CD4-positive, alpha-beta memory T cell (primary cell): ENCODE measurements around the gene SNX9. TPM values are rescaled to one million over a fixed set of nuclear protein-coding genes. Genes with fewer than 3 reads are reported as not detected.
"Not testable (repeated sequence)": the region's sequence is repeated elsewhere in the genome, so short reads cannot be mapped to it uniquely, and the experiment has no call there.

Source experiments
- CTCF ChIA-PET: fragments of 350-600 bp; sonication (Branson Sonifier 250); formaldehyde crosslinking; loops from one replicate; lab custom pipeline; 2021; ENCODE audit warnings: inconsistent platforms; ENCODE audit not compliant: partially characterized antibody; lab: Charles Lee
- POLR2A ChIA-PET: fragments of 350-600 bp; sonication (Branson Sonifier 250); formaldehyde crosslinking; loops from one replicate; lab custom pipeline; 2021; ENCODE audit not compliant: partially characterized antibody; lab: Charles Lee
- DNase-seq, 5 donors: peaks; one replicate each; pipeline versions ENCODE4 v3.0.0 to v3.0.0-alpha.2; 2020 to 2022; ENCODE audit warnings: mixed read lengths in 1 of 5
- H3K27ac ChIP-seq: one replicate; pipeline ENCODE4 v1.7.0; 2013; ENCODE audit warnings: low read depth, low read length
- H3K27me3 ChIP-seq: 2 replicates; pipeline ENCODE4 v1.7.0; 2013; ENCODE audit warnings: mild to moderate bottlenecking, low read length, moderate library complexity; ENCODE audit not compliant: insufficient read depth
- H3K36me3 ChIP-seq: 2 replicates; pipeline ENCODE4 v1.7.0; 2013; ENCODE audit warnings: mild to moderate bottlenecking, low read length, moderate library complexity; ENCODE audit not compliant: insufficient read depth
- H3K4me1 ChIP-seq: 2 replicates; pipeline ENCODE4 v1.7.0; 2013; ENCODE audit warnings: mild to moderate bottlenecking, low read length, moderate library complexity; ENCODE audit not compliant: insufficient read depth
- H3K4me3 ChIP-seq, 2 donors: one replicate each; pipeline ENCODE4 v1.7.0; 2013; ENCODE audit warnings: low read length in 2 of 2, mild to moderate bottlenecking in 1 of 2
- H3K9me3 ChIP-seq, 2 donors: one replicate each; pipeline ENCODE4 v1.7.0; 2013; ENCODE audit warnings: low read length in 2 of 2, control low read depth in 1 of 2; ENCODE audit not compliant: control insufficient read depth in 1 of 2
- H3K27ac Mint-ChIP-seq, 7 donors: one replicate each; pipeline ENCODE4 v1.8.0; 2020 to 2021; ENCODE audit warnings: mixed read lengths in 7 of 7, mild to moderate bottlenecking in 6 of 7, inconsistent platforms in 3 of 7, moderate library complexity in 3 of 7
- H3K27me3 Mint-ChIP-seq, 2 donors: one replicate each; pipeline ENCODE4 v1.8.0; 2020 to 2021; ENCODE audit warnings: mixed read lengths in 2 of 2
- H3K36me3 Mint-ChIP-seq, 2 donors: one replicate each; pipeline ENCODE4 v1.8.0; 2020 to 2021; ENCODE audit warnings: mixed read lengths in 2 of 2, inconsistent platforms in 1 of 2, mild to moderate bottlenecking in 1 of 2
- H3K4me1 Mint-ChIP-seq, 4 donors: one replicate each; pipeline ENCODE4 v1.8.0; 2020 to 2021; ENCODE audit warnings: mixed read lengths in 4 of 4, mild to moderate bottlenecking in 1 of 4
- H3K4me3 Mint-ChIP-seq, 8 donors: one replicate each; pipeline ENCODE4 v1.8.0; 2020 to 2021; ENCODE audit warnings: mixed read lengths in 8 of 8, mild to moderate bottlenecking in 7 of 8, moderate library complexity in 6 of 8, inconsistent platforms in 3 of 8
- H3K9me3 Mint-ChIP-seq, 8 donors: one replicate each; pipeline ENCODE4 v1.8.0; 2020 to 2021; ENCODE audit warnings: mixed read lengths in 8 of 8, mild to moderate bottlenecking in 5 of 8, inconsistent platforms in 3 of 8, moderate library complexity in 1 of 8
- intact Hi-C: fragments of 100-400 bp; cut with micrococcal nuclease; formaldehyde crosslinking; loops from one replicate; pipeline ENCODE4 v1.15.1; 2023
- polyA plus RNA-seq, 2 donors: library from polyadenylated mRNA; unstranded; fragments of 300-500 nt; fragmentation: Illumina TruSeq; gene quantifications; one replicate each; pipeline ENCODE4 v1.2.3, GENCODE V29; 2021
- total RNA-seq, 2 experiments: library from RNA; stranded (reverse); gene quantifications; one replicate each; pipeline ENCODE4 v1.2.3, GENCODE V29; 2021

The SNX9 gene
- total and polyA plus RNA-seq, 4 experiments from 2014 or later: 12.9 to 21.9 (median 20.5) TPM

- POLR2A ChIA-PET: no interaction called here
- peak overlapping the region in 3 of 8 donors; percentile 7 to 38 (median 14) for H3K4me3 Mint-ChIP-seq
Measured at GRCh38 chr6:157849288-157850017, 26.4 kb downstream of the SNX9 start.

GRCh38 chr6:157850030-157850429 lies 27.0 kb downstream of the SNX9 start:
- Histone ChIP-seq H3K4me3 (no peak overlapping the region), H3K9me3 (peaks cover 0 to 17% of the 10 kb centered on the region in 2 donors), H3K4me1 (peaks cover 15% of the 10 kb centered on the region), H3K27me3 (no peaks in the 10 kb centered on the region), H3K27ac (no peak overlapping the region), H3K36me3 (no peaks in the 10 kb centered on the region)
- Mint-ChIP-seq H3K4me1 (peaks cover 30 to 47% (median 38%) of the 10 kb centered on the region in 4 donors), H3K9me3 (peaks cover 2 to 37% (median 24%) of the 10 kb centered on the region in 8 donors), H3K4me3 (peak overlapping the region in 3 of 8 donors; percentile 9 to 43 (median 38)), H3K27ac (peak overlapping the region in 1 of 7 donors; percentile 77), H3K27me3 (no peaks in the 10 kb centered on the region), H3K36me3 (peaks cover 13 to 26% of the 10 kb centered on the region in 2 donors)
- POLR2A ChIA-PET: no interaction called here
- no peak for DNase-seq
- intact Hi-C loops: no loop called here
- CTCF ChIA-PET: interaction anchor here (0.8 to 1.0 kb wide), 2 partner anchors 24 to 94 kb away, joined by 3 to 4 read pairs; no protein-coding TSS in a partner anchor

More at GRCh38 chr6:157849288-157850017, 26.4 kb downstream of the SNX9 start:
- no peaks in the 10 kb centered on the region for H3K27me3 Mint-ChIP-seq
- Histone ChIP-seq H3K36me3 (no peaks in the 10 kb centered on the region), H3K27me3 (no peaks in the 10 kb centered on the region), H3K9me3 (peaks cover 0 to 17% of the 10 kb centered on the region in 2 donors), H3K27ac (no peak overlapping the region), H3K4me3 (no peak overlapping the region), H3K4me1 (peaks cover 15% of the 10 kb centered on the region)
- CTCF ChIA-PET: interaction anchor here (1.5 kb wide), 1 partner anchor 93 kb away, joined by 3 read pairs; no protein-coding TSS in a partner anchor
- peaks cover 11 to 26% of the 10 kb centered on the region in 2 donors for H3K36me3 Mint-ChIP-seq
- H3K4me1 Mint-ChIP-seq: peaks cover 28 to 43% (median 35%) of the 10 kb centered on the region in 4 donors
- peak overlapping the region in 2 of 7 donors; percentile 23 to 62 for H3K27ac Mint-ChIP-seq
- peaks cover 2 to 37% (median 21%) of the 10 kb centered on the region in 8 donors for H3K9me3 Mint-ChIP-seq
- intact Hi-C loops: no loop called here
- no peak for DNase-seq

GRCh38 chr6:157853018-157853805 lies 30.2 kb downstream of the SNX9 start:
- no peak overlapping the region for H3K4me3 ChIP-seq
- intact Hi-C loops: no loop called here
- peaks cover 0 to 17% of the 10 kb centered on the region in 2 donors for H3K9me3 ChIP-seq
- H3K36me3 ChIP-seq: no peaks in the 10 kb centered on the region
- peaks cover 8% of the 10 kb centered on the region for H3K4me1 ChIP-seq
- no peak for DNase-seq
- ChIA-PET CTCF (interaction anchor here (1.0 kb wide), 1 partner anchor 21 kb away, joined by 3 read pairs; no protein-coding TSS in a partner anchor), POLR2A (no interaction called here)
- H3K27me3 ChIP-seq: no peaks in the 10 kb centered on the region
- Mint-ChIP-seq H3K27ac (peak overlapping the region in 3 of 7 donors; percentile 2 to 47 (median 13)), H3K4me1 (peaks cover 21 to 51% (median 24%) of the 10 kb centered on the region in 4 donors), H3K27me3 (no peaks in the 10 kb centered on the region), H3K4me3 (peak overlapping the region in 2 of 8 donors; percentile 13 to 27), H3K9me3 (peaks cover 2 to 37% (median 25%) of the 10 kb centered on the region in 8 donors), H3K36me3 (peaks cover 14 to 26% of the 10 kb centered on the region in 2 donors)
- H3K27ac ChIP-seq: no peak overlapping the region

- no peak overlapping the region for H3K4me3 ChIP-seq
- intact Hi-C loops: no loop called here
- H3K4me3 Mint-ChIP-seq: no peak overlapping the region
- H3K9me3 Mint-ChIP-seq: peaks cover 2 to 37% (median 25%) of the 10 kb centered on the region in 8 donors
- peaks cover 14 to 26% of the 10 kb centered on the region in 2 donors for H3K36me3 Mint-ChIP-seq
- DNase-seq: no peak
- ChIA-PET POLR2A (interaction anchor here (1.0 kb wide), 1 partner anchor 13 kb away, joined by 3 read pairs; no protein-coding TSS in a partner anchor), CTCF (interaction anchor here (1.0 kb wide), 1 partner anchor 20 kb away, joined by 3 read pairs; no protein-coding TSS in a partner anchor)
- no peak overlapping the region for H3K27ac Mint-ChIP-seq
- peaks cover 0 to 17% of the 10 kb centered on the region in 2 donors for H3K9me3 ChIP-seq
- H3K27ac ChIP-seq: no peak overlapping the region
- H3K27me3 ChIP-seq: no peaks in the 10 kb centered on the region
- H3K4me1 ChIP-seq: peaks cover 12% of the 10 kb centered on the region
- H3K27me3 Mint-ChIP-seq: no peaks in the 10 kb centered on the region
- H3K4me1 Mint-ChIP-seq: peaks cover 21 to 52% (median 26%) of the 10 kb centered on the region in 4 donors
- no peaks in the 10 kb centered on the region for H3K36me3 ChIP-seq
Measured at GRCh38 chr6:157853902-157854502, 31.0 kb downstream of the SNX9 start.

GRCh38 chr6:157855325-157855724 lies 32.3 kb downstream of the SNX9 start:
- Histone ChIP-seq H3K27ac (no peak overlapping the region), H3K36me3 (no peaks in the 10 kb centered on the region), H3K9me3 (peaks cover 0 to 17% of the 10 kb centered on the region in 2 donors), H3K4me3 (no peak overlapping the region), H3K4me1 (peaks cover 25% of the 10 kb centered on the region), H3K27me3 (no peaks in the 10 kb centered on the region)
- H3K36me3 Mint-ChIP-seq: peaks cover 14 to 15% of the 10 kb centered on the region in 2 donors
- no peak for DNase-seq
- ChIA-PET POLR2A (no interaction called here), CTCF (no interaction called here)
- intact Hi-C loops: no loop called here
- H3K27ac Mint-ChIP-seq: peak overlapping the region in 1 of 7 donors; percentile 40
- H3K4me1 Mint-ChIP-seq: peaks cover 18 to 52% (median 26%) of the 10 kb centered on the region in 4 donors
- peaks cover 2 to 32% (median 25%) of the 10 kb centered on the region in 8 donors for H3K9me3 Mint-ChIP-seq
- H3K27me3 Mint-ChIP-seq: no peaks in the 10 kb centered on the region
- peak overlapping the region in 2 of 8 donors; percentile 23 to 28 for H3K4me3 Mint-ChIP-seq

- DNase-seq, CTCF ChIA-PET, H3K27me3 Mint-ChIP-seq, H3K27me3 ChIP-seq, intact Hi-C loops, H3K27ac ChIP-seq, POLR2A ChIA-PET, H3K4me3 ChIP-seq, H3K36me3 ChIP-seq: not testable (repeated sequence)
- H3K27ac Mint-ChIP-seq: peak overlapping the region in 1 of 7 donors; percentile 40
- Histone ChIP-seq H3K4me1 (peaks cover 30% of the 10 kb centered on the region), H3K9me3 (peaks cover 0 to 17% of the 10 kb centered on the region in 2 donors)
- peaks cover 2 to 32% (median 25%) of the 10 kb centered on the region in 8 donors for H3K9me3 Mint-ChIP-seq
- H3K36me3 Mint-ChIP-seq: peaks cover 14% of the 10 kb centered on the region in 2 donors
- peaks cover 22 to 56% (median 30%) of the 10 kb centered on the region in 4 donors for H3K4me1 Mint-ChIP-seq
- peak overlapping the region in 2 of 8 donors; percentile 10 to 22 for H3K4me3 Mint-ChIP-seq
Measured at GRCh38 chr6:157855804-157856203, 32.8 kb downstream of the SNX9 start.
